ENCODE data around the gene HSPG2.
A peak's percentile ranks its signal among the peaks of the same experiment; 100 is the strongest.

Gene HSPG2

GRCh38 chr1:21878009-21878773, 58.9 kb downstream of the HSPG2 start:
- no peak for DNase-seq

DNA sequence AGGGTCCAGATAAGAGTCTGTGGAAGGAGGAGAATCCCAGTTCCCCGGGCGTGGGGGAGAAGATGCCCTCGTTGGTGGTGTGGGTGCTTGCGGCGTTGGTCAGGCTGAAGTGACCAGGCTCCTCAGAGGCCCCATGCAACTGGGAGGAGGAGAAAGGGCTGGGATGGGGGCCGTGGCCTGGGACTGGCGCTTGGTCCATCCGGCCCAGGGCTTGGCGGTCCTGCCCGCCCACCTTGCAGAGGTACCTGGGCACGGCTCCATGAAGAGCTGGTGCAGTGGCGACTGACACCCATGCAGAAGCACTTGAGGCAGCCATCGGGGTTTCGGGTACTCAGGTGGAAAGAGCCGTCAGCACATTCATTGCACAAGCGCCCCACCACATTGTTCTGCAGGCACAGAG, 60.8 kb downstream of the HSPG2 start:
- no peak for DNase-seq

- DNase-seq, result no peak
Observed at GRCh38 chr1:21875621-21876063, 61.5 kb downstream of the HSPG2 start.

DNA sequence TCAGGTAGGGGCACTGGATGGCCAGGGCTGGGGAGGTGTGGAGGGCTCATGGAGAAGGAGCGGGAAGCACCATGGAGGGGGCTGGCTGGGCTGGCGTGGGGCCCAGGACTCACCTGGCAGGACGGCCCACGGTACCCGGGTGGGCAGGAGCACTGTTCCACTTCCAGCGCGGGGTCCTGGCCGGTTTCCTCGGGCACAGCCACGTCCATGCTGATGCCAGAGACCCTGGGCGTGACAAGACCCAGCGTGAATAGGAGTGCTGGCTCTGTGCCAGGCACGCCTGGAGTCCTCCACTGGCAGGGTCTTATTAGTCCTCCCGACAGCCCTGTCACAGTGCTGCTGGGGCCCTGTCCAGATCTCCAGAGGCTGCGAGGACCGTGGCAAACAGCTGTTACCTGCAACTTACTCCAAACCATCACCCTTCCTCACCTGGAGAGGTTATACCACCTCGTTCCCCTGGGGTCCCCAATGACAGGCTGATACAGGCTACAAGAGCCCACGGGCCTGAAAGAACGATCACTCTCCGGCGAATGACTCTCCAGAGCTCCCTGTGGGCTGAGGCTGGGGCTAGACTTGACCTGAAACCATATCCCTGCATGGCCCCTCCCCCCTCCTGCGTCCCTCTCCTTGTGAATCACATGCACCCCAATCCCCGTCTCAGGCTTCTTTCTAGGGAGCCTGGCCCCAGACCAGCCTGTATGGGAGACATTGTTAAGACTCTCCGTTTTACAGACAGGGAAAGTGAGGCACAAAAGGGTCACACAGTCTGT, 62.1 kb downstream of the HSPG2 start:
- DNase-seq, result peak; percentile 11

- no peak for DNase-seq
Observed at GRCh38 chr1:21874328-21874727, 62.8 kb downstream of the HSPG2 start.

GRCh38 chr1:21873761-21874160, 63.3 kb downstream of the HSPG2 start:
- no peak for DNase-seq

DNA sequence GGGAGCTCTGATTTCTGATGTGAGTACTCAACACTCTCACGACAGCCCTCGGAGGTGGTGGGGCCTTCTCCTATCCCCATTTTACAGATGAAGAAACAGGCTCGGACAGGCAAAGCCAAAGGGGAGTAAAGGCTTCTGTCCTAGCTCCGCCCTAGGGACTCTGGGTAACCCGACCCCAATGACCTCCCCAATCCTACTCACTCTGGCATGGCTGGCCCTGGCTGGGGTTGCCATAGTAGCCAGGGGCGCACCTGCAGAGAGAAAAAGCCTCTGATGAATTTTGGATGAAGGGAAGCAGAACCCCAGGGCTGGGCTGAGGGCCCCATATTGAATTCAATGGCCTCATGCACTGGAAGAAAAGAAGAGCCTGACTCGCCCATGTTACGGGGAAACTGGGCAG, 63.9 kb downstream of the HSPG2 start:
- no peak for DNase-seq

DNA sequence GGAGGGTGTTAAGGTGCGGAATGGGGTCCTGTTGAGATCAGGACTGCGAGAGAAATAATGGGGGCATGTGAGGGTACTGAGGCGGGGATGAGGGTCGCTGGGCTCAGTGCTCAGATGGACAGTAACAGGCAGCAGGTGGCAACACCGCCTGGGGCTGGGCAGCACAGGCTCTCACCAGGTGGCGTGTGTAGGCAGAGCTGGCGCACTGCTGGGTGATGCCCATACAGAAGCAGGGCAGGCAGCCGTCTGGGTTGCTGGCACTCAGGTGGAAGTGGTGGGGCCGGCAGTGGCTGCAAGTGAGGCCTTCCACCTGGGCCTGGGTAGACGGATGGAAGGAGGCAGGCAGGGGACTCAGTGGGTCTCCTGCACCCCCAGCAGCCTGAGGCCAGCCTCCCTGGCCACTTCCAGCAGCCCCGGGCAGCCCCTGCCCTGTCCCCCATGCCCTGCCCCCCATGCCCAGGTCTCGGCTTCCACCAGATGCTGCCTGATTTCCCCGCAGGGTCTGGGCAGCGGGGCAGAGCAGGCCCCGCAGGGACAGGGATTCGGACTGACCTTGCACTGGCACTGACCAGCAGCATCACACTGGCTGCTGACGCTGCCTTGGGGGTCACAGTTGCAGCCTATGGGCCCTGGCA, 64.5 kb downstream of the HSPG2 start:
- DNase-seq, result no peak

DNA sequence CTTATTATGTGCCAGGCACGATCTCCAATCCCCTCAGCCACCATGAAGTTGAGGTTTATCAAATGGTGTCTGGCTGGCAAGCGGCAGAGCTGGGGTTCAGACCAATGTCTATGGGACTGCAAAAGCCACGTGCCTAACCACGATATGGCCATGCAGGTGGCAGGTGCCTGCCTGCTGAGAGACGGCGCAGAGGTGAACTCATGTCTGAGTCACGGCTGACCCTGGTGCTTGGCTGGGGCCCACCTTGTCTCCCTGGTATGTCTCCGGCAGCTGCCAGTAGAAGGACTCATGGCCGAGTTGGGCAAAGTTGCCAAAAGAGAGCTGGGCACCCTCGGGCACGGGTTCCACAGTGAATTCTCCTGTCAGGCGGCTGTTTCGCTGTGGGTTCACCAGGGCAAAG, 65.2 kb downstream of the HSPG2 start:
- DNase-seq, result no peak

DNA sequence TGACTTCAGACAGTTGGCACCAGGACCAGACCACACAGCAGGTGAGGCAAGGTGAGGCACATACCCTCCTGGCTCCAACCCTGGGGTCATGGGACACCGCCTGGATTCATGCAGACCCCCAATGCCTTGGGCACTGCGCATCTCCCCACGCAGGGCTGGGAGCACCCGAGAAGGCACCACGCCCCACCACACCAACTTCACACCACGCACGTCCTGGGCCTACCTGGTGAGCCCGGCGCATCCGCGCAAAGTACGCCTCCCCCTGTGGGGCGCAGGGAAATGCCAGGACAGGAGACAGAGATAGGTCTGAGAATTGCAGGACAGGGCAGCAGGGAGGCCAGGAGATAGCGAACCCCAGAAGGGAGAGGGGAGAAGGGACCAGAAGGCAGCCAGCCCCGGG, 66.5 kb downstream of the HSPG2 start:
- DNase-seq, result no peak

DNA sequence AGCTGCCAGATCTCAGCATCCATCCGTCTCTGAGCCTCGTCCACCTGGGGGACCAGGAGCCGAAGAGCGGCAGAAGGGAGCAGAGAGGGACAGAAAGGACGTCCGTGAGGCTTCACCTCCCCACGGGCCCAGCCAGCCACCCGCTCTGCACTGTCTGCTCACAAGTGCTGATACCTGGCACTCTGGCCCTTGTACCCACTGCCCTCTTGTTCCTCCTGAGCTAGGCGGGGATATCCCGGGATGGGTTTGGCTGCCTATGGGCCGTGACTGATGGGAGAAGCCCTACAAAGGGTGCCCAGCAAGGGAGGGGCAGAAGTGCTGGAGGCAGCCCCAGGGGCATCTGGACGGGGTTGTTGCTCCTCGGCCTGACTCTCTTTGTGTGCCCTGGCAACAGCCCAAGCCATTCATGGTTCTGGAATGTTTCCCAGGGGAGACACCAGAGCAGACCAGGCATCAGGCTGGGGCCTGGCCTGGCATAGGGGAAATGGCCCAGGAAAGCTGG, 67.4 kb downstream of the HSPG2 start:
- peak; percentile 27 for DNase-seq

- DNase-seq, result no peak
Observed at GRCh38 chr1:21868941-21869454, 68.1 kb downstream of the HSPG2 start.

GRCh38 chr1:21868482-21868881, 68.6 kb downstream of the HSPG2 start:
- DNase-seq, result no peak

GRCh38 chr1:21867451-21867996, 69.6 kb downstream of the HSPG2 start:
- no peak for DNase-seq

- no peak for DNase-seq
Observed at GRCh38 chr1:21866707-21867043, 70.4 kb downstream of the HSPG2 start.

- peak; percentile 41 for DNase-seq
Observed at GRCh38 chr1:21865943-21866706, 71.0 kb downstream of the HSPG2 start.

DNA sequence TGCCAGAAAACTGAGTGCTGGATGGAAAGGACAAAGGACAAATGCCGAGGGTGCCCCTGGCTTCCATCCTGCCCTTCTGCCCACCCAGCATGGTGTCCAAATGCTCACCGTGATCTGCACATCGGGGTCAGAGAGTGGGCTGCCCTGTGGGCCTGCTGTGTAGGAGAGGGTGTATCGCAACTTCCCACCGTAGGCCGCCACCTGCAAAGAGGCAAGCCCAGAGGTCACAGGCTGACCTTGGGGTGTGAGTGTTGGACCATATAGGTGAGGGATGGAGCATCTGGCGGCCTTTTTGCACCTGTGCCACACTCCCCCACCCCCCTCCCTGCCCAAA, 71.5 kb downstream of the HSPG2 start:
- DNase-seq, result no peak

- DNase-seq, result no peak
Observed at GRCh38 chr1:21864730-21865129, 72.4 kb downstream of the HSPG2 start.

- no peak for DNase-seq
Observed at GRCh38 chr1:21863981-21864380, 73.1 kb downstream of the HSPG2 start.

DNA sequence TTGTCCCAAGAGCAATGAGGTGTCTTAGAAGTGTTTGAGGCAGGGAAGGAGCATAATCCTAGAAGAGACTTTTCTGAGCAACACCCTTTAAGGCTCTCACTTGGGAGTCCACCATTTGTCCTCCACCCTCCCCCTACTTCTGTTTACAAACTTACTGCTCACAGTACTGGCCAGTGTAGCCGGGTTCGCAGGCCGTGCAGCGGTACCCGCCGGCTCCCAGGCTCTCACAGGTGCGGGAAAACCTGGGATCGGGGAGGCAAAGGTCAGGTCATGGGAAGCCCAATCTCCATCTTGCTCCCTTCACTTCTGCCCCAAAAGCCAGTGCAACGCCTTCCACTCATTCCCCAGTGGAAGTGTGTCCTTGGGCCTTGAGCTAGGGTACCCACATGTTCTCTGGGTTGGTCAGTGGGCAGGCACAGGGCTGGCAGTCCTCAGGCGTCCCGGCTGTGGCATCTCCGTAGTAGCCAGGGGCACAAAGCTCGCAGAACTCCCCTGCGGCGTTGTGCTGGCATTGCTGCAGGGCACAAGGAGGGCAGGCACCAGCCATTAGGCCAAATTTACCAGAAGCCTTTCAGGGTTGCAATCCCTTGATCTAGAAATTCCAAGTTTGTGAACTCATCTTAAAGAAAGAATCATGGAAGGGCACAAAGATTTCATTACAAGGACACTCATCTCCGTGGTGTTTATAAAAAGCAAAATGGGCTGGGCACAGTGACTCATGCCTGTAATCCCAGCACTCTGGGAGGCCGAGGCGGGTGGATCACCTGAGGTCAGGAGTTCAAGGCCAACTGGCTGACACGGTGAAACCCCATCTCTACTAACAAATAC, 75.3 kb downstream of the HSPG2 start:
- DNase-seq, result no peak

- no peak for DNase-seq
Observed at GRCh38 chr1:21860971-21861370, 76.1 kb downstream of the HSPG2 start.

Measured in eye (tissue), 1 donor.